ENCODE measurements around the gene VWCE.

- no peak for TF ChIP-seq CTCF (conservative IDR thresholded peaks at IDR 0.05; ENCODE audit: low read depth, low read length)
- no peak for TF ChIP-seq EZH2 (IDR thresholded peaks at IDR 0.05; ENCODE audit: borderline replicate concordance, low read depth, low read length, poor library complexity, severe bottlenecking)
Observed at GRCh38 chr11:61278001-61278470, 17.1 kb downstream of the VWCE start.

Data from A673 (cell line).